GM23248 (cell line): ENCODE results near the gene MGAT4B. TPM values are rescaled to one million over a fixed set of nuclear protein-coding genes. Genes with fewer than 3 reads are reported as not detected.

ENCODE experiments used
- DNase-seq: peaks from one replicate; pipeline ENCODE4 v3.0.0-alpha.2; 2015
- H2AFZ ChIP-seq: fragments of 200-600 bp; sonication (generic); 2 replicates; pipeline ENCODE4 v1.6.1; 2016; ENCODE audit warnings: antibody characterized with exemption
- H3F3A ChIP-seq: fragments of 200-600 bp; sonication (generic); 2 replicates; pipeline ENCODE4 v1.6.1; 2016; ENCODE audit warnings: mild to moderate bottlenecking, antibody characterized with exemption, mixed run types; ENCODE audit not compliant: insufficient read depth
- H3K27ac ChIP-seq: fragments of 200-600 bp; sonication (generic); 2 replicates; pipeline ENCODE4 v1.5.1; 2016; ENCODE audit warnings: mild to moderate bottlenecking
- H3K27me3 ChIP-seq: fragments of 200-600 bp; sonication (generic); replicated peaks from 2 replicates; pipeline ENCODE4 v1.6.1; 2016; ENCODE audit warnings: mild to moderate bottlenecking; ENCODE audit not compliant: insufficient read depth
- H3K36me3 ChIP-seq: fragments of 200-600 bp; sonication (generic); 2 replicates; pipeline ENCODE4 v1.6.1; 2016; ENCODE audit warnings: low read depth, mild to moderate bottlenecking
- H3K4me1 ChIP-seq: fragments of 200-600 bp; sonication (generic); 2 replicates; pipeline ENCODE4 v1.6.1; 2016; ENCODE audit warnings: mild to moderate bottlenecking; ENCODE audit not compliant: insufficient read depth
- H3K4me2 ChIP-seq: fragments of 200-600 bp; sonication (generic); one replicate; pipeline ENCODE4 v1.6.1; 2016; ENCODE audit warnings: mild to moderate bottlenecking; ENCODE audit not compliant: unreplicated experiment
- H3K4me3 ChIP-seq: fragments of 200-600 bp; sonication (generic); 2 replicates; pipeline ENCODE4 v1.5.1; 2016; ENCODE audit warnings: mild to moderate bottlenecking
- H3K79me2 ChIP-seq: fragments of 200-600 bp; sonication (generic); 2 replicates; pipeline ENCODE4 v1.6.1; 2016; ENCODE audit warnings: mild to moderate bottlenecking; ENCODE audit not compliant: insufficient read depth
- H3K9ac ChIP-seq: fragments of 200-600 bp; sonication (generic); 2 replicates; pipeline ENCODE4 v1.6.1; 2016; ENCODE audit warnings: mild to moderate bottlenecking
- H3K9me2 ChIP-seq: fragments of 200-600 bp; sonication (generic); 2 replicates; pipeline ENCODE4 v1.6.1; 2016; ENCODE audit warnings: mixed run types, mild to moderate bottlenecking, moderate library complexity; ENCODE audit not compliant: insufficient read depth
- H3K9me3 ChIP-seq: fragments of 200-600 bp; sonication (generic); one replicate; pipeline ENCODE4 v1.6.1; 2017; ENCODE audit warnings: low read depth
- H4K20me1 ChIP-seq: fragments of 200-600 bp; sonication (generic); 2 replicates; pipeline ENCODE4 v1.6.0; 2016; ENCODE audit not compliant: insufficient read depth
- EZH2 ChIP-seq: fragments of 200-600 bp; sonication (generic); IDR thresholded peaks from 2 replicates; pipeline ENCODE4 v1.6.1; 2018; ENCODE audit warnings: antibody characterized with exemption, mild to moderate bottlenecking; ENCODE audit not compliant: insufficient read depth, poor library complexity, severe bottlenecking
- EZH2phosphoT487 ChIP-seq: fragments of 200-600 bp; sonication (generic); IDR thresholded peaks from 2 replicates; pipeline ENCODE4 v1.6.1; 2018; ENCODE audit warnings: antibody characterized with exemption, moderate library complexity, mild to moderate bottlenecking, low read depth; ENCODE audit not compliant: insufficient read depth
- WGBS, 2 experiments: methylation state at CpG; one replicate each; pipeline ENCODE4 v1.1.6; 2015 to 2017; ENCODE audit warnings: low lambda C conversion rate in 2 of 2, low coverage in 1 of 2; ENCODE audit errors: missing lambda C conversion rate in 2 of 2; 5-methylcytosine and 5-hydroxymethylcytosine counted together
- in situ Hi-C: fragments of 300-500 bp; cut with MboI; formaldehyde crosslinking; loops from 2 replicates; pipeline ENCODE4 v1.15.0; 2020
- polyA plus RNA-seq: library from polyadenylated mRNA; unstranded; fragments of >200 nt; fragmentation: Nextera tagmentation; extraction: Ambion mirVana; gene quantifications from 2 replicates; pipeline ENCODE4 v1.2.1, GENCODE V29; 2016
- total RNA-seq: library from RNA; depleted of rRNA; stranded (reverse); fragments of >200 nt; shearing (Covaris generic); gene quantifications from 2 replicates; pipeline ENCODE4 v1.2.3, GENCODE V29; 2014

Gene MGAT4B
- total and polyA plus RNA-seq, 2 experiments from 2014 or later: 28.0 to 143 TPM

DNA sequence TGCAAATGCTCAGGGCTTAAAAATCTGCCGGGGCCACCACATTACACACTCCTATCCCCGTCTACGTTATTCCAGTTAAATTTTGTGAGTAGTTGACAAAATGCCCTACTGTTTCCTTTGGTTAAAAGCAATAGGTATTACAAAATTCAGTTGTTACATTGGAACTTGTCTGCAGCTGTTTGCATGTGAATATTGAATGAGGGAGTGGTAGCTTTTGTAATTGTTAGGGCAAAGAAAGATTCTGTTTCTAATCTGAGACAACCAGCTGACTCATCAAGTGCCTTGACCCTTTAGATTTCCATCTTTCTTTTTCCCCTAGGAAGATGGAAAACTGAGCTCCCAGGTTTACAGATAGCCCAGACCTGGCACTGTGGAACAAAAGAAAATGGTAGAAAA lies 43.9 kb downstream of the MGAT4B start:
- no peaks in the 10 kb centered on the region for H3K9me3 ChIP-seq
- in situ Hi-C loops: no loop called here
- peaks cover 59% of the 10 kb centered on the region for H3K4me1 ChIP-seq
- 0 to 1% methylated on average over 3 of the region's 3 CpGs for WGBS, 2 experiments
- peak; percentile 74 for DNase-seq
- H3K79me2 ChIP-seq: peaks cover 75% of the 10 kb centered on the region
- peak overlapping the region; percentile 64 for H3K9ac ChIP-seq
- no peak overlapping the region for H2AFZ ChIP-seq
- TF ChIP-seq EZH2phosphoT487 (no peak), EZH2 (no peak)
- H3K4me2 ChIP-seq: peak overlapping the region; percentile 52
- H4K20me1 ChIP-seq: peaks cover 26% of the 10 kb centered on the region
- peak overlapping the region; percentile 32 for H3K4me3 ChIP-seq
- H3K27me3 ChIP-seq: no peaks in the 10 kb centered on the region
- H3F3A ChIP-seq: peaks cover 60% of the 10 kb centered on the region
- H3K36me3 ChIP-seq: peaks cover 6% of the 10 kb centered on the region
- peak overlapping the region; percentile 84 for H3K27ac ChIP-seq
- no peaks in the 10 kb centered on the region for H3K9me2 ChIP-seq

DNA sequence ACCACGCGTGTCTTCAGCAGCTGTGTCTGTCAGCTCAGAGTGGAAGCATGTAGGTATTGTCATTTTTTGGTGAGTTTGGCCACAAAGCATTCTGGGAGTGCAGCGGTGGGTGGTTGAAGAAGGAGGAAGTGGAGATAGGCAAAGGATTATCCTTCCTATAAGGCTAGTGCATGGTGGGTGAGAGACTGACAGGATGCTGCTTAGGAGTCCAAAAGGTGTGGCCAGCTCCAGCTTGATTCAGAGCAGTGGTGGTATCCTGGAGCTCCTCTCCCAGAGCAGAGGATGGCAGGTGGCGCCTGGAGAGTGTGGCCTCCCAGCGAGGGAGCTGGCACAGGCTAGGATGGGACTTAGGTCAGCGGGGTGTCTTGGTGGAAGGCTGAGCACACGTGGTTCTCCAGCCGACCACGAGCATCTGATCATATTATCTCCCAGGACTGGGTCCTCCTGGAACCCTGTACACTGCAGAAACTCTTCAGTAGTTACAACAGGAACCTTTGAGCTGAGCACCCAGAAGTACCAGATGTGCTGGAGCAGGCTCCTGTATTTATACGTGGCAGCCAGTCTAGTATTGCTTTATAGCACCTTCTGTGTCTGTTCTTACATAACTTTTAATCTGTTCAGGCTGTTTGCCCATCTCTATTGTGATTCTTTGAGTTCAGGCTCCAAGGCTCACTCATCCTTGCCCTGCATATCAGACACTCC lies 44.4 kb downstream of the MGAT4B start:
- no peak for TF ChIP-seq EZH2phosphoT487
- no peak for TF ChIP-seq EZH2
- peak overlapping the region; percentile 52 for H3K4me2 ChIP-seq

DNA sequence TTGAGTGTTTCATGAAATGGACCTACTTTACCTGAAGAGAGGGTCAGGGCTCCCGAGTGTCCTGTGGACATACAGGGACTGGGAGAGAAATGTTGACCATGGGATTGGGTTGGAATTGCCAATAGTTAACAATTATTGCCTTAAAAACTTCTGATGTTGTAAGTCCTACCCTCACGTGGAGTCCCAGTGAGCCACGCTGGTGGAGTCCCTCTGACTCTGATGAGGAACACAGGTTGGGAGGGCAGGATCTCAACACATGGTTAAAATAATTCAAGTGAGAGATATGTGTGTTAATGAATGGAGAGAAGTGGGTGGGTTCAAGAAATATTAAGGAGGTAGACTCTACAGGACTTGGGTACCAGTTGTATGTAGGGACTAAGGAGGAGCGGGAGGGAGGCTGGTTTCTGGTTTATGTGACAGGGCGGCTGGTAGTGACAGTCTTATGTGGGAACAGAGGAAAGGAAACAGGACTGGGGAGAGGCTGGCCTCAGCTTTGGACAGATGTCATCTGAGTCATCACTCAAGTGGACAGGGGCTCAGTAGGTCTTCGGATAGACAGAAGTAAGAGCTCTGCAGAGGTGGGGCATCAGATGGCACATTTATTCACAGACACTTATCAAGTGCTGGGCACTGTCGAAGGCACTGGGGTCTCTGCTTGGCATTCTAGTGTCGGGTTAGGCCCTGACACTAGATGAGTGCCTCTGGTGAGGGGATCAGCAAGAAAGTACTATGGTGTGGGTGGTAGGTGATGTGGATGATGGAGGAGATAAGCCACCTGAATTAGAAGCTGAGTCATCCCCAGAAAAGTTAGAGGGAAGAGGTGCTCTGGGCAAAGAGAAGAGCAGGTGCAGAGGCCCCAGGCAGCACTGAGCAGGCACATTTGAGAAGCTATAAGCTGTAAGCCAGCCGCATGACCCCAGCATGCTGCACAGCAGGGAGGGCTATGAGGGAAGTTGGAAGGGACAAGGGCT lies 46.8 kb downstream of the MGAT4B start:
- Histone ChIP-seq H3K27ac (no peak overlapping the region), H3K9ac (no peak overlapping the region), H3K79me2 (peaks cover 88% of the 10 kb centered on the region), H3K4me3 (no peak overlapping the region), H3K4me2 (no peak overlapping the region), H4K20me1 (peaks cover 38% of the 10 kb centered on the region), H3K27me3 (no peaks in the 10 kb centered on the region), H3K9me2 (no peaks in the 10 kb centered on the region), H3K36me3 (no peaks in the 10 kb centered on the region), H2AFZ (no peak overlapping the region), H3F3A (peaks cover 33% of the 10 kb centered on the region), H3K9me3 (no peaks in the 10 kb centered on the region), H3K4me1 (peaks cover 36% of the 10 kb centered on the region)
- in situ Hi-C loops: no loop called here
- TF ChIP-seq EZH2phosphoT487 (no peak), EZH2 (no peak)
- no peak for DNase-seq
- 90% methylated on average over 9 of the region's 9 CpGs for WGBS, 2 experiments

More for the DNA sequence above, 44.4 kb downstream of the MGAT4B start:
- Histone ChIP-seq H3K27ac (peak overlapping the region; percentile 84), H3K9me2 (no peaks in the 10 kb centered on the region), H3K36me3 (peaks cover 6% of the 10 kb centered on the region), H3K79me2 (peaks cover 75% of the 10 kb centered on the region), H3K4me1 (peaks cover 59% of the 10 kb centered on the region), H3K9ac (peak overlapping the region; percentile 64), H3K27me3 (no peaks in the 10 kb centered on the region), H3K4me3 (peak overlapping the region; percentile 32), H3K9me3 (no peaks in the 10 kb centered on the region), H3F3A (peaks cover 56% of the 10 kb centered on the region), H4K20me1 (peaks cover 26% of the 10 kb centered on the region), H2AFZ (no peak overlapping the region)
- WGBS, 2 experiments: 34 to 37% methylated on average over 10 of the region's 10 CpGs
- DNase-seq: peak; percentile 78
- in situ Hi-C loops: no loop called here

DNA sequence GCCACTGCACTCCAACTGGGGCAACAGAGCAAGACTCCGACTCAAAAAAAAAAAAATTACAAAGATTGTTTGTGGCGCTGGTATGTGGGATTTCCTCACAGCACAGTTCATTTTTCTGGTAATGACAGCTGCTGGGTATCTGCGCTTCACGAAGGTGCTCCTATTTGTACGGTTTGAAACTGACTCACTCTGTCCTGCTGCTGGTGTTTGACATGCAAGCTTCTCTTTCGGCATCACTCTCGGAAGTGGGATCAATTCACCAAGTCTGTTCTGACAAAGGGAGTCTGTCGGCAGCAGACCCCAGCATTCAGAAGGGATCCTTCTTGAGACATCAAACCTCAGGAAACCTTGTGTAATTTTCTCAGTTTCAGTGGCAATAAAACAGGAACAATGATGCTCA lies 47.7 kb downstream of the MGAT4B start:
- H3K4me1 ChIP-seq: peaks cover 27% of the 10 kb centered on the region
- H2AFZ ChIP-seq: no peak overlapping the region
- H3K27ac ChIP-seq: no peak overlapping the region
- H3K27me3 ChIP-seq: no peaks in the 10 kb centered on the region
- H3K79me2 ChIP-seq: peaks cover 90% of the 10 kb centered on the region
- H3K36me3 ChIP-seq: no peaks in the 10 kb centered on the region
- TF ChIP-seq EZH2phosphoT487 (no peak), EZH2 (no peak)
- H3K9ac ChIP-seq: no peak overlapping the region
- H4K20me1 ChIP-seq: peaks cover 42% of the 10 kb centered on the region
- in situ Hi-C loops: no loop called here
- no peaks in the 10 kb centered on the region for H3K9me2 ChIP-seq
- no peak overlapping the region for H3K4me2 ChIP-seq
- no peak overlapping the region for H3K4me3 ChIP-seq
- no peak for DNase-seq
- no peaks in the 10 kb centered on the region for H3K9me3 ChIP-seq
- WGBS, 2 experiments: 93 to 95% methylated on average over 8 of the region's 8 CpGs
- peaks cover 29% of the 10 kb centered on the region for H3F3A ChIP-seq
